ENCODE measurements around the gene XRN1.

- TF ChIP-seq CTCF (conservative IDR thresholded peaks at IDR 0.05; ENCODE audit: low read depth, low read length) = no peak
- no peak for TF ChIP-seq EZH2 (IDR thresholded peaks at IDR 0.05; ENCODE audit: borderline replicate concordance, low read depth, low read length, poor library complexity, severe bottlenecking)
Observed at GRCh38 chr3:142285083-142285517, 162.7 kb downstream of the XRN1 start.
